ENCODE measurements around the gene HSPG2.
"Not testable (repeated sequence)": the region's sequence is repeated elsewhere in the genome, so short reads cannot be mapped to it uniquely, and the experiment has no call there.

HSPG2 gene

DNA sequence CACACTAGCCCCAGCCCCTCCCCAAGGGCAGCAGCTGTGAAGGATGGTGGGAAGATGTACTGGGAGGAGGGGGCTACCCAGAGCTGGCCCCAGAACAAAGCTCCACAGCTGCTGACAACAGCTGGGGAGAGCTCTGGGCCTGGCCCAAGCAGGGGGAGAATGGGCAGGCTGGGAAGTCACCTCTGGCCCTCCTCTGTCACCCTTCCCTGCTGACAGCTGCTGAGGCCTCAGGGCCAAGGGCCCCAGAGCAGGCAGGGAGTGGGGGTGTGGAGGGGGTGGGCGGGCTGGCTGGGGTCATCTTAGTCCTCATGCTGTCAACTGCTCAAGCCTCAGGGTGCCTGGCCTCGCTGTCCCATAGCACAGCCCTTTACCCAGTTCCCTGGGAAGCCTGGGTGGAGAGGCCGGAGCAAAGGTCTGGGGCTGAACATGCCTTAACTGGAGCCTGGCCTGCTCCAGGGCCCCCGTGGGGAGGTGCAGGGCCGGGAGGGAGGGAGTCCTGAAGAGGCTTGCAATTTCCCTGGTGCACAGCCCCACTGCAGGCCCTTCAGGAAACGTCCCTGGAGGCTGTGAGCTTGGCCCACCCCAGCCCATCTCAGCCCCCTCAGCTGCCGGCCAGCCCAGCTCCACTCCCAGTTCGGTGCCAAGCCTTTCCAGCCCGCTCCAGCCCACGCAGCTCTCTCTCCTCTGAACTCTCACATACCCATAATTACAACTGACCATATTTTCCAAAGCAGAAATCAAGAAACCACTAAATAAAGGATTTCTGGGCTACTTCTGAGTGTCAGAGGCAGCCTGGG, 25.7 kb downstream of the HSPG2 start:
- DNase-seq, result no peak

- no peak for DNase-seq
Observed at GRCh38 chr1:21910558-21911204, 26.4 kb downstream of the HSPG2 start.

GRCh38 chr1:21909787-21910503, 27.2 kb downstream of the HSPG2 start:
- DNase-seq, result peak; percentile 55

DNA sequence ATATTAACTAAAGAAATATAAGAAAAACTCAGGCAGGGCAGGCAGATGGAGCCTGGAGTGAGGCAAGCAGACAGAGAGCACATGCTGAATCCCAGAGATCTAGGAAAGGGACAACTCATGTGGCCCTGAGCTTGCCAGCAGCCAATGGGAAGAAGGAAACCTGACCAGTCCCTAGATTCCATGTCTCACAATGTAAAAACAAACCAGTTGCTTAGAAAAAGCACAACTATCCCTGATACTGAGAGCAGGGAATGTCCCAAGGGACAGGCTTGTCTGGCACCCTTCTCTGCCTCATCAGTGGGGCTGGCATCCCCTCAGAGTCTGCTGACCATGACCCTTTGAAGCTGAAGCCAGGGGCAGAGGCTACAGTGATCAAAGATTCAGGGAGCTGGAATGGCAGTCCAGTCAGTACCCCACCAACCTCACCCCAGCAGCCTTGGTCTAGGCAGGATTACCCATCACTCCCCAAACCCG, 27.8 kb downstream of the HSPG2 start:
- DNase-seq, result no peak

- DNase-seq, result not testable (repeated sequence)
Observed at GRCh38 chr1:21907737-21908534, 29.2 kb downstream of the HSPG2 start.

DNA sequence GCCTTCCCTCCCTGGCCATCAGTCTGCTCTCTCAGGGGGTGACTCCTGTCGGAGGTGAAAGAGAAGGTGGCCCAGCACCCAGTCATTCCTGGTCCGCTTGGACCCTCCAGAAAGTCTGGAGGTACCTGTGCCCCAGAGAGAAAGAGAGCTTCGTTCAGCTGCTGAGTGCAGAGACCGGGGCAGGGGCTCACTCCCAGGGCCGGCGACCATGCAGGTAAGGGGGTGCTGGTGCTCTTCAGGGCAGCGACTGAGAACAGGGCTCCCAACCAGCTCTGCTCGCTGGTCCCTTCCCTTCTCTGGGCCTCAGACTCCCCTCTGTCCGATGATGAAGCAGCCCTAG, 30.1 kb downstream of the HSPG2 start:
- DNase-seq, result no peak

GRCh38 chr1:21906173-21907078, 30.7 kb downstream of the HSPG2 start:
- no peak for DNase-seq

DNA sequence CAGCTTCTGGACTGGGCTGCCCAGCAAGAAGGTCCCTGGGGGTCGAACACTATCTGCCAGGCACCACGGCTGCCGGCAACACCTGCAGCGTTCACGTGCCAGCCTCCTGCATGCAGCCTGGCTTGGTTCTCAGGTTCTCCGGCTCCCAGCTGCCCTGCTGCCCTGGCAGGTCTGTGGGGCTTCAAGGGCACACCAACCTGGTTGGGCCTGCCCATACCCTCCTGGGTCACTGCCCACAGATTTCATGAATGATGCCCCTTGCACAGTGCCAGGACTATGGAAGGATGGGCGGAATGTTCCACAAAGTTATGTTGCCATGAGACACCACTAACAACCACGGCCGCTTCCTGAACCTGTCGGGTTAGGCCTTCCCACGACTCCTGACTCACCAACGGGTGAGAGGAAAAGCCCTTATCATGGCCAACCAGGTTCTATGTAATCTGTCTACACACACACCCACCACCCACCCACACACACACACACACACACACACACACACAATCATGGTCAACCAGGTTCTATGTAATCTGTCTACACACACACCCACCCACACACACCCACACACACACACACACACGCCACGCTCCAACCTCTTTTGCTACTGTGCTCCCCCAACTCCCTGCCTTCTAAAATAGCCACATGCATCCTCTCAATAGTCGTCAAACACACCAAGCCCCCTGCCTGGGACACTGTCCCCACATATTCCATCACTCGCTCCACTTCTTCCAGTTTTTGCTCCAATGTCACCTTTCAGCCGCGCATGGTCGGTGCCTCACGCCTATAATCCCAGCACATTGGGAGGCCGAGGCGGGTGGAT, 32.2 kb downstream of the HSPG2 start:
- DNase-seq, result no peak

GRCh38 chr1:21904454-21904703, 32.7 kb downstream of the HSPG2 start:
- no peak for DNase-seq

GRCh38 chr1:21903638-21904453, 33.3 kb downstream of the HSPG2 start:
- no peak for DNase-seq

- no peak for DNase-seq
Observed at GRCh38 chr1:21902026-21903012, 34.8 kb downstream of the HSPG2 start.

- no peak for DNase-seq
Observed at GRCh38 chr1:21901473-21901847, 35.6 kb downstream of the HSPG2 start.

- no peak for DNase-seq
Observed at GRCh38 chr1:21900766-21901472, 36.2 kb downstream of the HSPG2 start.

GRCh38 chr1:21899987-21900386, 37.1 kb downstream of the HSPG2 start:
- no peak for DNase-seq

DNA sequence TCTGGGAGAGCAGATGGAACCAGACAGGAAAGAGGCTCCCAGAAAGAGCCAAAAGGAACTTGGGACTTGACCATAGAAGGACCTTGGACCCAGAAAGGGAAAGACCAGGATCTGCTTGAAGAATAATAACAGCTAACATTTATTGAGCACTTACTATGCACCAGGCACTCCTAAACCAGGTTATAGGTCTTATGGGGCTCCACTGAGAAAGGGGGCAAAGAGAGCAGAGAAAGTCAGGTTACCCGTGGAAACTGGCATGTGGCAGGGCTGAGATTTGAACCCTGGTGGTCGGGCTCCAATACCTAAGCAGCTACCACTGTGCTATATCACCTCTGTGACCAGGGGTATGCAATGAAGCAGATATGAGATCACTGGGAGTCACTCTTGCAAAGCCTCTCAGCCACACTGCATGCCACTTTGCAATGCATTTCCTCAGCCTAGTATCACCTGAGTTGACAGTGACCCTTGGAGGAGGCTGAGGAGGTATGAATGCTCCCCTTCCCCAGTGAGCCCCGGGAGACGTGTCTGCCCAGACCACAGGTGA, 37.8 kb downstream of the HSPG2 start:
- DNase-seq, result no peak

DNA sequence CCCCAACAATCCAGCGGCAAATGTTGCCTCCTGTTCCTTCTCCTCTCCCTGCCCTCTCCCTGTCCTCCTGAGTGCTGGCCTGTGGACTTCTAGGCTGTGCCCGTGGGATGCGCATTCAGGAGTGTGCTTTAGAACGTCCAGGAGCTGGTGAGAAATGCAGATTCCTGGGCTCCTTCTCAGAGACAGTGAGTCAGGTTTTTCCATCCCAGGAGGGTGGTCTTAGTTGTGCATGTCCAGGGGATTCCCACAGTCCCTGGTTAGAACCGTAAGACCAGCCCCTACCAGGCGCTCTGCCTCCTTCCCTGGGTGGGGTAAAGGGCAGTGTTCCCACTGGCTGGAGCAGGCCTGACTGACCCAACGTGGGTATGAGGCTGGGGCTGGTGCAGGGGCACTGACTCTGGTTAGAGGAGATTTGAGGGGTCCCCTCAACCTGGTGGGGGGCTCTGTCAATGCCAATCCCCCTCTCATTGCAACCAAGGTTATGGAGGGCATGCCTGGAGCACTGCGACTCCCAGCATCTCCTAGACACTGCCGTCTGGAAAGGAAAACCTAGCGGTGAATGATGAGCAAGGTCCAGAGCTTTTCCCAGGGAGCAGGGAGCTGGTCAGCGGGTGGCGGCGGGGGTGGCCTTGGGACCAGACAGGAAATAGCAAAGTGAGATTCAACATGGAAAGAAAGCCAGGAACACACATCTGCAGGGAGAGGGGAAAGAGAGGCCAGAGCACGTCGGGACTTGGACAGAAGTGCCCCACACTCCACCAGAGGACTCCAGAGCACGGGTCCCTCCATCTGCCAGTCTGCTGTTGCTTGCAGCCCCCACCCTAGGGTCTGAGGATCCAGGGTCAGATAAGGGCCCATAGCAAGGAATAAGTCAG, 38.5 kb downstream of the HSPG2 start:
- DNase-seq, result no peak

DNA sequence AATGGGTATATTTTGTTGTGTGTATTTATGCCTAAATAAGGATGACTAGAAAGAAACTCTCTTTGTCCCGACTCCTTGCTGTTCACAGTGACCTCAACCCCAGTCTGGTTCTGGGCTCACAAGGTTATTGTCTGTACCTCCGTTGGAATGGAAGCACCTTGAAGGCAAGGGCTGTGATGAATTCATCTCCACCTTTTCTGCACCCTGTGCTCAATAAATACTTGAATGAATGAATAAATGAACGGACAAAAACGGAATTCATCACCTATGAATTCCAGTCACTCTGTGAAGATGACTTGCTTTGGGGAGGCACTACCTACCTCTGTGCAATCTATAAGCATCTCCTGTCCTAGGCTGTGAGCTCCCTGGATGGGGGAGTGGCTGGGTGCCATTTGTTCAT, 39.3 kb downstream of the HSPG2 start:
- DNase-seq, result no peak

Measured in activated naive CD4-positive, alpha-beta T cell treated with anti-CD3 and anti-CD28 coated beads, Interleukin-2, amount 50 U/mL, for 16 hours (primary cell).